LHCN-M2 (cell line): ENCODE measurements around the gene TRAF3IP1. TPM values are rescaled to one million over a fixed set of nuclear protein-coding genes. Genes with fewer than 3 reads are reported as not detected.
"Not testable (repeated sequence)": the region's sequence is repeated elsewhere in the genome, so short reads cannot be mapped to it uniquely, and the experiment has no call there.

ENCODE experiments used
- DNase-seq: peaks from one replicate; pipeline ENCODE4 v3.0.0-alpha.2; 2012; ENCODE audit warnings: low read depth
- polyA plus RNA-seq: library from polyadenylated mRNA; unstranded; fragments of >200 nt; gene quantifications from one replicate; pipeline ENCODE4 v1.2.1, GENCODE V29; 2012; ENCODE audit warnings: missing spikeins
- total RNA-seq: library from RNA; depleted of rRNA; stranded (reverse); fragments of >200 nt; gene quantifications from 2 replicates; pipeline ENCODE4 v1.2.3, GENCODE V29; 2014; rRNA removed

The TRAF3IP1 gene, protein sequence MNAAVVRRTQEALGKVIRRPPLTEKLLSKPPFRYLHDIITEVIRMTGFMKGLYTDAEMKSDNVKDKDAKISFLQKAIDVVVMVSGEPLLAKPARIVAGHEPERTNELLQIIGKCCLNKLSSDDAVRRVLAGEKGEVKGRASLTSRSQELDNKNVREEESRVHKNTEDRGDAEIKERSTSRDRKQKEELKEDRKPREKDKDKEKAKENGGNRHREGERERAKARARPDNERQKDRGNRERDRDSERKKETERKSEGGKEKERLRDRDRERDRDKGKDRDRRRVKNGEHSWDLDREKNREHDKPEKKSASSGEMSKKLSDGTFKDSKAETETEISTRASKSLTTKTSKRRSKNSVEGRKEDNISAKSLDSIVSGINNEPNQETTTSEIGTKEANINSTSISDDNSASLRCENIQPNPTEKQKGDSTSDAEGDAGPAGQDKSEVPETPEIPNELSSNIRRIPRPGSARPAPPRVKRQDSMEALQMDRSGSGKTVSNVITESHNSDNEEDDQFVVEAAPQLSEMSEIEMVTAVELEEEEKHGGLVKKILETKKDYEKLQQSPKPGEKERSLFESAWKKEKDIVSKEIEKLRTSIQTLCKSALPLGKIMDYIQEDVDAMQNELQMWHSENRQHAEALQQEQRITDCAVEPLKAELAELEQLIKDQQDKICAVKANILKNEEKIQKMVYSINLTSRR
- total RNA-seq = 8.3 and 8.5 TPM in 2 replicates
- polyA plus RNA-seq = 10.5 TPM

DNA sequence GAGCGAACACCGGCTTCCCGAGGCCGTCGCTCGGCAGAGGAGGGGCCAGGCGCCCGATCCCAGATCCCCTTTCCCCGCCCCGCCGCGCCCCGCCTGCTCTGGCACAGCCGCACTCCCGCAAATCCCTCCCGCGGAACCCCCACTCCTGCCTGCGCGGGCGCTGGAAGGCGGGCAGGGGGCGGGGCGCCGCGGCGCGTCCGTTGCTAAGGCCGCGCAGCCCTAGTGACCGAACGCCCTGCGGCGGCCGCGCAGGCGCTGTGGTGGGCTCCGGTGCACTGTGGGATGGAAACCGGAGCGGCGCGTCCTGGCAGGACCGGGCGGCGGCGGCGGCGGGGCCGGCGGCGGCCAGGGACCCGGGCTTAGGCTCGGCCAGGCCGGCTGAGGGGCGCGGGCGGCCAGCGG is at the start of gene TRAF3IP1:
TRAF3IP1 (plus strand) TSS at position 273 of the 402 bp plus-strand sequence. CDS start 145 bp downstream, outside the sequence.
- DNase-seq = peak; percentile 85

GRCh38 chr2:238270606-238271005 is 49.7 kb upstream of the TRAF3IP1 start:
- no peak for DNase-seq

DNA sequence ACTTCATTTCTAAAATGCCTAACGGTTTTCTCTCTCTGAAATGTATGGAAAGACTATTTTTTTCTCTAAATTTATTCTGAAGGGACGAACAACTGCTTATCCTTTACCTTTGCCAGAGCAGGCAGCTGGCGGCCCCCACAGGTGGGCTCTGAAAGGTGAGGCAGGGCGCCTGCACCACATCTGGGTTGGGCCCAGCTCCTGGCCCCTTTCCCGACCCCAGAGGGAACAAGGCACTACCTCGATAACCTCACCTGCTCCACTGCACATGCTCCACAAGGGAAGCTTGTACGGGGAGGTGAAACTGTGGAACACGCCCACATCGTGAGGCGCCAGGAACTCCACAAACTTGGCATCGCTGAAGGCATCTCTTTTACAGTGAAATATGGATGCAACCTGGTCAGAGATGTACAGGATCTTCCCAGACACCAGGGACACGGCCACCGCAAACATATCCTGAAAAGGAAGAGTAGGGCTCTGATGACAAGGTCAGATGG is 49.2 kb upstream of the TRAF3IP1 start:
- no peak for DNase-seq

GRCh38 chr2:238271686-238272085 is 48.6 kb upstream of the TRAF3IP1 start:
- DNase-seq = not testable (repeated sequence)

- no peak for DNase-seq
Measured at GRCh38 chr2:238272156-238272555, 48.2 kb upstream of the TRAF3IP1 start.

DNA sequence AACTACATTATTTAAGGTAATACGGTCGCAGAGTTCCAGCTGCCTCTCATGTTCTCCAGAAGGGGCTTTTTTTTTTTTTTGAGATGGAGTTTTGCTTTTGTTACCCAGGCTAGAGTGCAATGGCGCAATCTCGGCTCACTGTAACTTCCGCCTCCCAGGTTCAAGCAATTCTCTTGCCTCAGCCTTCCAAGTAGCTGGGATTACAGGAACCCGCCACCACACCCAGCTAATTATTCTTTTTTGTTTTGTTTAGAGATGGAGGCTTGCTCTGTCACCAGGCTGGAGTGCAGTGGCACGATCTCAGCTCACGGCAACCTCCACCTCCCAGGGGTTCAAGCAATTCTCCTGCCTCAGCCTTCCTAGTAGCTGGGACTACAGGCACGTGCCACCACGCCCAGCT is 46.9 kb upstream of the TRAF3IP1 start:
- not testable (repeated sequence) for DNase-seq

DNA sequence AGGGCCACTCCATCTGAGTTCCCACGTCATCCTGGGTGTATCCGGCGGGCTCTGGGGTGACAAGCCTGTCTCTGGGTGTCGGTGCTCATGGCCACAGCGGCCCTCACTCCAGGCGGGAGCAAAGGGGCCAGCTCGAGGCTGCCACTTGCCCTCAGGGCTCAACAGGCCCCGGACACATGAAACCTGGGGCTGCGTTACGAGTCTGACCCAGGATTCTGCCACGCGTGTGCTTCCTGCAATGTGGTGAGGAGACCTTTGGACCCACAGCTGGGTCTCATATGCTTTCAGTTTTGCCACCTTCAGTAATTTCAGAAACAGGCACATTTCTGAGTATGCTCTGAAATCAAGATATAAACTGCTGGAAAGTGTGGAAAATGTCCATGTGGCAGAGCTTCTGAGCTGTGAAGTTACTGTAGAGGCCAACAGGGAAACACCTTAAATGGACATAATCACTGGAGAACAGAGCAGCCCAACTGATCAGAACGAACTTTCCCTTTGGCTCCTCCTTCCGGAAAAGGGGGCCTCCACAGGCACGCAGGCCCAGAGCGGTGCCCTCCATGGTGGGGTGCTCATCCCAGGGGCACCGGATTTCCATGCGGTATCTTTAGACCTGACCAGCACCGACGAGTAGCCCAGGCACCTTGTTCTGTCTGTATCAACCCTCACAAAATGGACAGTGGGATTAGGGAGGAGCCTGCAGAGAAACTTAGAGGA is 46.0 kb upstream of the TRAF3IP1 start:
- DNase-seq = no peak

GRCh38 chr2:238277695-238278094 is 42.6 kb upstream of the TRAF3IP1 start:
- DNase-seq = no peak

DNA sequence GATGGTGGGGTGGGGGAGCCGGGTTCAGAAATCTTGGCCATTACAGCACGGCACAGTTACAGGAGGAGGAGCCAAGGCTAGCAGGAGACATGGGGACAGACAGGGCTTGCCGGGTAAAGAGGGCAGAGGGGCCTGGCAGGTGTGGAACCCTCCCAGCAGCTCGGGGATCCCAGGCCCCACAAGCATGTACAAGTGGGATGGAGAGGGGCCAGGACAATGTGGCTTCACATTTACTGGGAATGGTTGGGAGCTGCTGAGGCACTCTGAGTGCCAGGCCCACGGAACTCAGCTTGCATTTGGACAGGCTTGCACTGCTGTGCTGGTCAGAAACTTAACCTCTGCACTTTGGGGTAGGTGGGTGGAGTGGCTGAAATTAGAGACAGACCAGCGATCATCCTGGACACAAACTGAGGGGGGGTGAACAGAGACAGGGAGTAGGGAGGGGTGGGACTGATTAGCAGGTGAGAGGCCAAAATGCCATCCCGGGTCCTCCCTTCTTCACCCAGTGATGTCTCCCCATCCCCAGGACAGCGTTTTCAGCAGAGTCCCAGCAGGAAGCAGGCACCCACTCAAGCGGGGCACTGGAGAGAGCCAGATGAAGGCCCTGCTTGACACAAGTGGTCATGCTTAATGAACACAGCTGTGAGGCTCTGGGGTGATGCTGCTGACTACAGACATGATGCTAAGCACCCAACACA is 41.5 kb upstream of the TRAF3IP1 start:
- DNase-seq = no peak

DNA sequence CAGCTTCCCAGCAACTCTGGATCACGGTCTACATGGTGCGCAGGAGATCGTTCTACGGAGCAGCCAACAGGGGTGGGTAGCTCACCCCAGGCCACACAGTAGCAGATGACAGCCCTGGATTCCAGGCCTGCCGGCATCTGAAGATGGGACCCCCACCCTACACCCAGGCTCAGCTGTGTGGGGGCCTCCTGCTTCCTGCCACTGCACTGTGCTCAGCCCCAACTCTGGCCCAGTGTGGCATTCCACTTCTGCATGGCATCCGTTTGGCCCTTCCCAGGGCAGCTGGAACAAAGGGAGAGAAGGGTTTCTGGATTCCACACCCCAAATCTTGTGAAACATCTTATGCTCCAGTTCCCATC is 41.0 kb upstream of the TRAF3IP1 start:
- DNase-seq = no peak

DNA sequence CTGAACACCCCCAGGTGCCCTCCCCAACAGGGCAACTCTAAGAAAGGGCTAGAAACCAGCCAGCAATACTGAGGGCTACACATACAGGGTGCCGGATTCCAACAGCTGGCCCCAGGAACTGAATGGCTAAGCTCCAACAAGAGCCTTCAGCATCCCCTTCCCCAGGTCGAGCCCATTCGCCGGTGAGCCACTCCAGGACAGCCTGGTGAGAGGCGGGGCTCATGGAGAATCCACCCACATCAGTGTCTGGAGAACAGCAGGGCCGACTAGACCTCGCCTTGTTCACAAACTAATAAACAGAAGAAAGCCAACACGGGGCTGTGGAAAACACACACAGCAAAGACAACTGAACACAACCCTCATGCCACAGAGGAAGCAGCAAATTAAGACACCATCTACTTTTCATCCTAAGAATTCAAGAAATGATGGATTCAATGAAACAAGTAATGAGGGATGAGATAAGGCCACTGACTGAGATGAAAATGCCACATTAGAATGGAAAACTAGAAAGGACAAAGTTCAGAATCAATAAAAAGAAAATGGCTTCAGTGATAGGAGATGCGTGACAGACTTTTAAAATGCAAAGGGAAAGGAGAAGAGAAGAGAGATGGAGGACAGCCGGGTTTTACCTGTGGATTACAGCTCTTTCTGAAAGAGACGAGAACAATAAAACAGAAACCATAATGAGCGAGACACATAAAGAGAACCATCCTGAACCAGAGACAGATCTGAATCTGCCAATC is 40.1 kb upstream of the TRAF3IP1 start:
- no peak for DNase-seq

- no peak for DNase-seq
Measured at GRCh38 chr2:238281826-238282480, 38.4 kb upstream of the TRAF3IP1 start.

GRCh38 chr2:238282861-238283738 is 37.2 kb upstream of the TRAF3IP1 start:
- no peak for DNase-seq

DNA sequence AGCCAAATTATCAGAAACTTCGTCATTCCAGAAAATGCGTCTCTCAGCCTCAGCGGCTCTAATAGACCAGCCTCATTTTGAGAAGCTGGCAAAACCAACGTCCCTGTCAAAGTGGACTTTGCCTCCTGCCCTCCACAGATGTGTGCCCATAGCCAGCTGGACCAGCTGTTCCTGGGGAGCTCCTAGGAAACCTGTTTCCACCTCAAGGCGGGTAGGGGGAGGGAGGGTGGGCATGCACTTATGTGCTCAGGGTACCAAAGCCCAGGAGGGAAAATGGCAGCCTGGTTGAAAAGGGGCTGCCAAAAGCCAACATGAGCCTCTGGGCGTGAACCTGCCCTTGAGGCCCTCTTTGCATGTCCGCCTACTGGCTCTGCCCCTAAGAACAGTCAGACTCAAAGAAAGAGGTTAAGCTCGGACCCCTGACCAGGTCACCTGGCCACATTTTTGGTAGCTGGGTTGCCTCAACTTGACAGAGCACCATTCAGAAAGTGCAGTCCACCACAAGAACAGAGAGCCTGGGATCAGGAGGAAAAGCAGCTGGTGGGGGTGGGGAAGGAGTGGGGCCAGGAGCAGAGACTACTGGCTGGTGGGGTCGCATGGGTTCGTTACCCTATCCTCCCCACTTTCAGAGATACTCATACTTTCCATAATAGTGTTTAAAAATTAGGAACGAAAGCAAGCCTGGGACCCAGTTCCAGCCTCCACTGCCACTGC is 35.4 kb upstream of the TRAF3IP1 start:
- no peak for DNase-seq

- peak; percentile 96 for DNase-seq
Measured at GRCh38 chr2:238285653-238286082, 34.6 kb upstream of the TRAF3IP1 start.

DNA sequence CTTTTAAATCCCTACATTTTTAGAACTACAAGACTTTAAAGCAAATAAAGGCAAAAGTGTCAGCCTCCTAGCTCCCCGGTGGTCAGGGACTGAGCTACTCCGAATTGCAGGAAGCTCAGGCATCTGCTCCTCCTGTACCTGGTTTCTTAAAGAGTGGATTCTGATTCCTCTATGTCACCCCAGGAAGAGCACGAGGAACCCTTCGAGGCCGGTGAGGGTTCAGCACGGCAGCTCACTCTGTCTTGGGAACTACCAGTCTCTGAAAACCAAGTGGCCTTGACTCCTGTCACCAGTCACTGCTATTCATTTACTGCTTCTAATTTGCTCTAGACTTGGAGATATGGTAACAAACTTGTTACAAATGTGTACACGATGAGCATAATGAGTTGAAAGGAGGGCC is 34.2 kb upstream of the TRAF3IP1 start:
- DNase-seq = peak; percentile 19

- DNase-seq = peak; percentile 94
Measured at GRCh38 chr2:238286551-238286950, 33.8 kb upstream of the TRAF3IP1 start.

DNA sequence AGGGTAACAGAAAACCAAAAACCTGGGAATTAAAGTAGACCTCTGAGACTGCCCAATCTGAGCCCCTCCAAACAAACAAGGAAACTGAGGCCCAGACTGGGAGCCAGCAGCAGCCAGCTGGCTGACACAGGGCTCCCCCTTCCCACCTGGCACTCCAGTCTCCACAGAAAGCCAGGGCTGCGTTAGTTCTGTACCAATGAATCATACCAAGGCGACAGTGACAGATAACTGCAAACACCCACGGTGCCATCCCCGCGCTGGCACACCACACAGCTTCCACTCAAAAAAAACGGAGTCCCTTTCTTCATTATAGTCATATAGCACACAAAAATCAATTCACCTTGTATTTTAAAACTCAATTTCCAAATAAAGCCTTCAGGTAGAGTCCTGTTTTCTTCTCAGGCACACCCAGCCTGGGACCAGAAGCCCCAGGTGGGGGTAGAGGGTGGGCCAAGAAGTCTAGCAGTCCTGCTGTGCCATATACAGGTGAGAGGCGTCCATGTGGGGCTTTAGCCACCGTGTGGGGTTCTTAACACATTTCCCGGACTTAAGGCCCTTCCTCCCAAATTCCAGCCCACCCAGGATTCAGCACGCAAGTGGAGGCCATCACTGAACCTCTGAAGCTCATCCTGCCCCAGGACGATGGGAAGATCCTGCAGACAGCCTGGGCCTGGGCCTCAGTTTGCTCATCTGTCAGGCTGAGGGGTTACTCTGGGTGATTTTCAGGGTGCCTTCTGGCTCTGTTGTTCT is 33.2 kb upstream of the TRAF3IP1 start:
- peak; percentile 35 for DNase-seq
